SK-N-MC (cell line): ENCODE results near the gene PRTFDC1.

Experiments
- EZH2 ChIP-seq: fragments of 200-600 bp; sonication (generic); IDR thresholded peaks from one replicate; pipeline ENCODE4 v1.6.1; 2017; ENCODE audit warnings: antibody characterized with exemption
- POLR2AphosphoS5 ChIP-seq: IDR thresholded peaks from 2 replicates; pipeline ENCODE4 v1.6.1; 2012; ENCODE audit warnings: mild to moderate bottlenecking, low read depth, low read length, borderline replicate concordance

GRCh38 chr10:24853661-24854060 lies 98.7 kb downstream of the PRTFDC1 start:
- TF ChIP-seq EZH2: no peak
- no peak for TF ChIP-seq POLR2AphosphoS5
